IMR-90 (cell line): Measurements from ENCODE around the gene LRSAM1. TPM values are rescaled to one million over a fixed set of nuclear protein-coding genes. Genes with fewer than 3 reads are reported as not detected.

Experiments
- ATAC-seq: fragments of 200-7000 bp; cut with Tn5 transposase; 2 replicates; pipeline ENCODE4 v1.9.1; 2020; ENCODE audit warnings: low read depth, mild to moderate bottlenecking, moderate library complexity
- BruUV-seq: library from RNA; stranded (reverse); fragments of 400-500 nt; replicated peaks from 2 replicates; lab custom pipeline; 2021; lab: Mats Ljungman, UMichigan
- CTCF ChIA-PET: fragments of 300-600 bp; formaldehyde crosslinking; extraction: SDS; loops from one replicate; lab custom pipeline; 2021; ENCODE audit warnings: antibody characterized with exemption; lab: Yijun Ruan, JAX
- POLR2A ChIA-PET: fragments of 300-600 bp; sonication (Branson Sonifier 250); formaldehyde crosslinking; loops from one replicate; lab custom pipeline; 2022; ENCODE audit warnings: antibody characterized with exemption; ENCODE audit not compliant: unreplicated experiment; lab: Charles Lee
- DNase-seq: peaks from one replicate; pipeline ENCODE4 v3.0.0; 2013
- H2AFZ ChIP-seq: replicated peaks from 2 replicates; pipeline ENCODE3; 2013; ENCODE audit warnings: low read length, mild to moderate bottlenecking; ENCODE audit not compliant: poor library complexity
- H2AK5ac ChIP-seq: 2 replicates; pipeline ENCODE4 v1.6.1; 2013; ENCODE audit warnings: low read depth, low read length, inconsistent platforms
- H2AK9ac ChIP-seq: replicated peaks from 2 replicates; pipeline ENCODE3; 2013; ENCODE audit warnings: mild to moderate bottlenecking, low read depth, low read length, moderate library complexity; ENCODE audit not compliant: poor library complexity
- H2BK120ac ChIP-seq: 2 replicates; pipeline ENCODE4 v1.6.1; 2013; ENCODE audit warnings: low read depth, low read length, inconsistent platforms
- H2BK15ac ChIP-seq: 3 replicates; pipeline ENCODE4 v1.6.1; 2013; ENCODE audit warnings: low read depth, low read length, inconsistent platforms
- H2BK20ac ChIP-seq: 2 replicates; pipeline ENCODE4 v1.6.1; 2013; ENCODE audit warnings: low read depth, mild to moderate bottlenecking, inconsistent platforms, low read length, moderate library complexity
- H2BK5ac ChIP-seq: 2 replicates; pipeline ENCODE4 v1.6.1; 2013; ENCODE audit warnings: mild to moderate bottlenecking, low read depth, low read length, inconsistent platforms; ENCODE audit not compliant: poor library complexity, severe bottlenecking
- H3K14ac ChIP-seq: replicated peaks from 2 replicates; pipeline ENCODE4 v1.6.1; 2013; ENCODE audit warnings: low read depth, low read length, inconsistent platforms
- H3K18ac ChIP-seq: 2 replicates; pipeline ENCODE4 v1.6.1; 2013; ENCODE audit warnings: low read depth, low read length, control low read depth
- H3K23ac ChIP-seq: 2 replicates; pipeline ENCODE4 v1.6.1; 2013; ENCODE audit warnings: low read depth, low read length, inconsistent platforms
- H3K27ac ChIP-seq: 2 replicates; pipeline ENCODE4 v1.5.1; 2013; ENCODE audit warnings: mild to moderate bottlenecking, control low read depth, low read length; ENCODE audit not compliant: insufficient read depth
- H3K27me3 ChIP-seq: 2 replicates; pipeline ENCODE4 v1.6.1; 2013; ENCODE audit warnings: low read length; ENCODE audit not compliant: control insufficient read depth, insufficient read depth
- H3K36me3 ChIP-seq: 2 replicates; pipeline ENCODE4 v1.6.1; 2013; ENCODE audit warnings: low read length, mixed read lengths; ENCODE audit not compliant: control insufficient read depth, insufficient read depth
- H3K4ac ChIP-seq: 2 replicates; pipeline ENCODE4 v1.6.1; 2013; ENCODE audit warnings: low read depth, low read length, inconsistent platforms
- H3K4me1 ChIP-seq: 2 replicates; pipeline ENCODE4 v1.6.1; 2013; ENCODE audit warnings: low read length, mixed read lengths; ENCODE audit not compliant: control insufficient read depth, insufficient read depth
- H3K4me2 ChIP-seq: 2 replicates; pipeline ENCODE4 v1.6.1; 2013; ENCODE audit warnings: low read depth, mild to moderate bottlenecking, control low read depth, low read length, moderate library complexity
- H3K4me3 ChIP-seq: 2 replicates; pipeline ENCODE4 v1.5.1; 2013; ENCODE audit warnings: low read depth, mild to moderate bottlenecking, control low read depth, low read length, moderate library complexity; ENCODE audit not compliant: insufficient read depth
- H3K56ac ChIP-seq: 2 replicates; pipeline ENCODE4 v1.6.1; 2013; ENCODE audit warnings: low read length, inconsistent platforms; ENCODE audit not compliant: insufficient read depth; ENCODE audit errors: extremely low read depth
- H3K79me1 ChIP-seq, 2 experiments: 2 replicates each; pipeline ENCODE4 v1.6.1; 2013; ENCODE audit warnings: low read length in 2 of 2, inconsistent platforms in 1 of 2, low read depth in 1 of 2
- H3K9ac ChIP-seq: 2 replicates; pipeline ENCODE4 v1.6.1; 2013; ENCODE audit warnings: low read depth, low read length, control low read depth
- H3K9me1 ChIP-seq: 2 replicates; pipeline ENCODE4 v1.6.1; 2013; ENCODE audit warnings: low read length, inconsistent platforms; ENCODE audit not compliant: insufficient read depth
- H3K9me3 ChIP-seq: 2 replicates; pipeline ENCODE4 v1.6.1; 2013; ENCODE audit warnings: low read length; ENCODE audit not compliant: control insufficient read depth, insufficient read depth
- H4K20me1 ChIP-seq: 2 replicates; pipeline ENCODE4 v1.6.1; 2013; ENCODE audit warnings: low read length, inconsistent platforms; ENCODE audit not compliant: insufficient read depth
- H4K5ac ChIP-seq: 2 replicates; pipeline ENCODE4 v1.6.1; 2013; ENCODE audit warnings: mild to moderate bottlenecking, low read depth, low read length, control low read depth
- H4K8ac ChIP-seq, 2 experiments: 2 replicates each; pipeline ENCODE4 v1.6.1; 2013; ENCODE audit warnings: low read depth in 2 of 2, low read length in 2 of 2, control low read depth in 1 of 2, inconsistent platforms in 1 of 2
- H4K91ac ChIP-seq: 2 replicates; pipeline ENCODE4 v1.6.1; 2013; ENCODE audit warnings: low read depth, low read length, inconsistent platforms; ENCODE audit not compliant: insufficient read depth
- BHLHE40 ChIP-seq: fragments of 150-350 bp; IDR thresholded peaks from 2 replicates; pipeline ENCODE4 v1.6.1; 2016; ENCODE audit warnings: mild to moderate bottlenecking, low read depth, low read length
- CEBPB ChIP-seq: IDR thresholded peaks from 2 replicates; pipeline ENCODE4 v1.6.1; 2012; ENCODE audit warnings: low read depth, low read length, improper control_type of control experiment
- CHD1 ChIP-seq: IDR thresholded peaks from 2 replicates; pipeline ENCODE4 v1.6.1; 2012; ENCODE audit warnings: low read depth, low read length, improper control_type of control experiment
- CTCF ChIP-seq: conservative IDR thresholded peaks from 2 replicates; pipeline ENCODE4 v1.5.1; 2012; ENCODE audit warnings: mild to moderate bottlenecking, low read depth, low read length, improper control_type of control experiment
- ELK1 ChIP-seq: fragments of 150-350 bp; IDR thresholded peaks from 2 replicates; pipeline ENCODE4 v1.6.1; 2016; ENCODE audit warnings: low read depth, mild to moderate bottlenecking, low read length, moderate library complexity, borderline replicate concordance
- MXI1 ChIP-seq: IDR thresholded peaks from 2 replicates; pipeline ENCODE4 v1.6.1; 2012; ENCODE audit warnings: low read depth, mild to moderate bottlenecking, low read length, moderate library complexity, borderline replicate concordance
- POLR2A ChIP-seq: IDR thresholded peaks from 2 replicates; pipeline ENCODE4 v1.6.1; 2012; ENCODE audit warnings: mild to moderate bottlenecking, low read depth, low read length
- WGBS, 2 experiments: methylation state at CpG; one replicate each; pipeline versions ENCODE4 v1.1.5 to v1.1.7; 2013; ENCODE audit warnings: missing lambda C conversion rate in 2 of 2; ENCODE audit not compliant: insufficient read length in 1 of 2; ENCODE audit errors: extremely low coverage in 2 of 2; 5-methylcytosine and 5-hydroxymethylcytosine counted together
- dilution Hi-C: fragments of 300-500 bp; cut with HindIII; formaldehyde crosslinking; loops from one replicate; pipeline ENCODE4 v1.14.3; 2018; ENCODE audit warnings: low sequenced_read_pairs; ENCODE audit not compliant: unreplicated experiment
- in situ Hi-C: fragments of 300-500 bp; cut with MboI; formaldehyde crosslinking; loops from 3 replicates; pipeline ENCODE4 v1.14.3; 2019; ENCODE audit warnings: low sequenced_read_pairs, inconsistent platforms, mixed read lengths
- intact Hi-C: fragments of 100-400 bp; cut with micrococcal nuclease; formaldehyde crosslinking; loops from 2 replicates; pipeline ENCODE4 v1.10.0; 2022
- polyA plus RNA-seq, 3 experiments: library from polyadenylated mRNA; depleted of rRNA; stranded (reverse); fragments of >200 nt; gene quantifications; 2 replicates each; pipeline ENCODE4 v1.2.3, GENCODE V29; 2012; ENCODE audit warnings: low replicate concordance in 1 of 3
- total RNA-seq: library from RNA; depleted of rRNA; stranded (reverse); fragments of >200 nt; gene quantifications from 2 replicates; pipeline ENCODE4 v1.2.3, GENCODE V29; 2012

The LRSAM1 gene
- total and polyA plus RNA-seq, 2 of the 4 experiments (the other 2 are of a cell fraction): 3.0 to 9.3 TPM

- H3K4me3 ChIP-seq: no peak overlapping the region
- H3K18ac ChIP-seq: no peak overlapping the region
- no peak overlapping the region for H2BK20ac ChIP-seq
- H2AK9ac ChIP-seq: no peak overlapping the region
- no TSS peak for BruUV-seq
- H3K4me1 ChIP-seq: peaks cover 50% of the 10 kb centered on the region
- TF ChIP-seq CTCF (no peak), BHLHE40 (no peak), MXI1 (no peak), CEBPB (no peak), POLR2A (no peak), CHD1 (no peak), ELK1 (no peak)
- in situ Hi-C loops (no loop called here), dilution Hi-C loops (no loop called here), intact Hi-C loops (no loop called here)
- no peak overlapping the region for H2BK15ac ChIP-seq
- WGBS, 2 experiments: no CpG with 5 or more reads among the region's 8 CpGs
- H2BK5ac ChIP-seq: no peak overlapping the region
- no peak overlapping the region for H3K4me2 ChIP-seq
- CTCF ChIA-PET: no interaction called here
- H2BK120ac ChIP-seq: no peak overlapping the region
- H3K4ac ChIP-seq: no peak overlapping the region
- H3K27me3 ChIP-seq: no peaks in the 10 kb centered on the region
- ATAC-seq (no peak), DNase-seq (no peak)
- H3K36me3 ChIP-seq: peaks cover 39% of the 10 kb centered on the region
- no peak overlapping the region for H3K56ac ChIP-seq
- peaks cover 0 to 72% of the 10 kb centered on the region in 2 experiments; a peak in 3 of 4 replicates for H3K79me1 ChIP-seq
- no peak overlapping the region for H3K14ac ChIP-seq
- no peak overlapping the region for H4K8ac ChIP-seq
- peaks cover 65% of the 10 kb centered on the region for H3K9me1 ChIP-seq
- H4K91ac ChIP-seq: no peak overlapping the region
- no peak overlapping the region for H4K5ac ChIP-seq
- H4K20me1 ChIP-seq: peaks cover 94% of the 10 kb centered on the region
- no peak overlapping the region for H3K9ac ChIP-seq
- no peak overlapping the region for H3K23ac ChIP-seq
- no peak overlapping the region for H2AK5ac ChIP-seq
- no peak overlapping the region for H2AFZ ChIP-seq
- no peak overlapping the region for H3K27ac ChIP-seq
- POLR2A ChIA-PET: no interaction called here
- no peaks in the 10 kb centered on the region for H3K9me3 ChIP-seq
Observed at GRCh38 chr9:127549751-127550150, 98.4 kb downstream of the LRSAM1 start.
